Stimulated activated CD4-positive, alpha-beta T cell treated with anti-CD3 and anti-CD28 coated beads, TNF-alpha, amount 100 ng/mL, for 24 hours (primary cell): ENCODE data around the gene PTPRE.

Source experiments
- DNase-seq, 3 experiments: peaks; one replicate each; pipeline ENCODE4 v3.0.0-alpha.2; 2020; ENCODE audit warnings: low read depth in 3 of 3

PTPRE gene

DNA sequence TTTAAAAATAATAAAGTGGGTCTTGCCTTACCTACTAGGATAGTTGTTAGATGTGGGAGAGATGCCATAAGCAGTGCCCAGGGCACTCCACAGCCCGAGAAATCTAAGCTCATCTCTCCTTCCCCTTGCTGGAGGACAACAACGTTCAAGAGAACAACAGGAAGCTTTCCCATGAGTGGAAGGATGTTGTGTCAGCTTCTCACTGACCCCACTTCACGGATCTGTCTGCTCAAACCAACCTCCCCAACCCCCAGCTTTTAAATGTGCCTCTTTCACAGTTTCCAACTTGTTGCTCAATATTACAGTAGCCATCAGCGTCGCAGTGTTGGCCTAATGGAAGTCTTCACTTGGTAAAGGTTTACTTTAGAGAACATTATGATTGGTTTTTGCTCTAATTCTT, 72.1 kb downstream of the PTPRE start:
- no peak for DNase-seq

DNA sequence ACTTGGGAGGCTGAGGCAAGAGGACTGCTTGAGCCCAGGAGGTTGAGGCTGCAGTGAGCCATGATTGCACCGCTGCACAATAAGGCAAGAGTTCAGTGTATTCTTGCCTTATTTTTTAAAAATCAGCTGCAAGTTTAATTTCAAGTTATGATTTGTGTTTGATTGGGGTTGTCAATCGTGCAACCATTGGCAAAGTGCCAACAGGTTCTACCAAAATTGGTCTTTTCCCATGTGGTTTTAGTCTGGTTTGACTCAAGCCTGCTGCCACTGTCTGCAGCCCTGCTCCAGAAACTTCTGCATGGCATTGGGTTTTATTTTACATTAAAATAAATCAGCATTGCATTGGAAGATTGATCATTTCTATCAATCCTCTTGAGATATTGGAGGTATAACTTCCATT, 72.7 kb downstream of the PTPRE start:
- no peak for DNase-seq

- DNase-seq, result no peak
These were observed 74.0 kb downstream of the PTPRE start for GRCh38 chr10:127980898-127981297.

GRCh38 chr10:127982601-127983000, 75.7 kb downstream of the PTPRE start:
- DNase-seq, result no peak

DNA sequence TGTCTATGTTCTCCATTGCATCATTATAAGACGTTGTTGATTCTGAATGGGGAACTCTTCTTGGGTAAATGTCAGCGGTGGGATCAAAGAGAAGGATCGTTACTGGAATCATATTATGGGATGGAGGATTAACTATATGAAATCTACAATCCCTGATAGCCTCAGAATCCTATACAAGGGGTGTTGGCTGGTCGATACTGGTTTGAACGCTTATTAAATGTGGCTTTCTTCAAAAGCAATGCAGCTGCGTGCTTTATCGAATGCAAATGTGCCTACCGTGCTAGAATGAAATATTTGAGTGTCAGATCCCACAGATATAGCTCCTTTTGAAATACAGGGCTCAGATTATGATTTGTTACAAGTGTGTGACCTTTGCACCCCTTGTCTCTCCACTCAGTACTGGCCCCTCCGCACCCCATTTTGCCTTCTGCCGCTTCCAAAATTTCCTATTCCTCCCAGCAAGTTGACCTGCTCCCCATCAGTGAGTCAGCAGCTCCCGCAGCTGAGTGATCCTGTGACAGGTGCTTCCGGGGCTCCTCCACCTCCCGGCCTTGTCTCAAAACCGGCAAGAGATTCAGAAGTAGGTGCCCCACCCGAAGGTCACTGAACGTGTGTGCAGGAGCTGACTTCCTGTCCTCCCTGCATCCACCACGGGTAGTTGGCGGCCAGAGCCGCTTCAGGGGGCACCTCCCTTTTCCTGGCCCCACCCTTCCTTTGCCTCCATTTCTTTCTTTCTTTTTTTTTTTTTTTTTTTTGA, 76.6 kb downstream of the PTPRE start:
- DNase-seq, result no peak

DNA sequence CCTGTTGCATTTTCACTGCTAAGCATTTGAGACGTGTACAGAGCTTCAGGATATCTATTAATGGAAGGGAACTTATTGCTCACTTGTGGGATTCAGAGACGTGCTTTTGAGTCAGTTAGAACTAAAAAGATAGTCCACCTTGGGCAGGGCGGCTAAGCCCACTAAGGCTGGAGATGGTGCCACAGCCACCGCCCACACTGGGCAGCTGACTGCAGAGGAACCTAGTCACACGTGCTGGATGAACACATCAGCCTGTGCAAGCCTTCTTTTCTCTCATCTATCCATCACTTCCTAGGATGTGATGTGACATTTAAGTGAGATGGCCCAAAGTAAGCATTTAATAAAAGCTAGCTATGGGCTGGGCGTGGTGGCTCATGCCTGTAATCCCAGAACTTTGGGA, 78.0 kb downstream of the PTPRE start:
- DNase-seq, result no peak

GRCh38 chr10:127986531-127987466, 79.9 kb downstream of the PTPRE start:
- no peak for DNase-seq

DNA sequence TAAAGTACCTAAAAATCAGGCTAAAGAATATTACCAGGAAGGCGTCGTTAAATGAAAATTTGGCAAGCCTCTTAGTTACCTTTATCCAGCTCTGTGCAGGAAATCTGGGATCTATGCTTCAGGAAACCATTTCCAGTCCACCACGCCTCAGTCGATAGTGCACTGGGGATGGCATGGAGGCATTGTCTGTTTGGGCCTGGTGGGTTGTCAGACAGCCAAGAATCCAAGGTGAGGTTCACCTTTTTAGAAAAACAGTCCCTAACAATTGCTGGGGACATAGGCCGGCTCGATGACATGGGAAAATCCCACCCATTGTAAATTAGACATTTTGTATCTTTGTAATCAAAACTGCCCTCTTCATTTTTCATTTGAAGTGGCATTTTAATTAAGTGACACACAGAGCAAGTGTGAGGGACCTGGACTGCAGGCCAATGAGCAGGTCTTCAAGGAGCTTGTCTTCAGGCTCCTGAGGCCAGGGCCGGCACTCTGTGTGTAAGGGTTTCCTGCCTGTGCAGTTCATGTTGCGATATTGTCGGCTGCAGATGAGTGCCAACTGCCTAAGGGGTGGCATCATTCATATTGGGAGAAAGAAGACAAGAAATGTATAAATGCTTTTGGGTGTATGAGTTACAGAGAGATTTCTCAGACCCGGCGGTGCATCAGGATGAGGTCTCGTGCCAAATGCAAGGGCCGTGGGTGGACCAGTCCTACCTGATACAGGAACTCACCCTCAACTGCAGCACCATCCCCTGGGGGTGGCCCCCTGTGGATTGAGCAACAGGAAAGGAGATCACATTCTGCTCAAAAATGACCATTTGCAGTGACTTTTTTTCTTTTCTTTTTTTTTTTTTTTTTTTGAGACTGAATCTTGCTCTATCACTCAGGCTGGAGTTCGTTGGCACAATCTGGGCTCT, 80.8 kb downstream of the PTPRE start:
- DNase-seq, result no peak

GRCh38 chr10:127989481-127990012, 82.6 kb downstream of the PTPRE start:
- no peak for DNase-seq

GRCh38 chr10:127990132-127990788, 83.4 kb downstream of the PTPRE start:
- DNase-seq, result peak in 1 of 3 experiments; percentile 18

DNA sequence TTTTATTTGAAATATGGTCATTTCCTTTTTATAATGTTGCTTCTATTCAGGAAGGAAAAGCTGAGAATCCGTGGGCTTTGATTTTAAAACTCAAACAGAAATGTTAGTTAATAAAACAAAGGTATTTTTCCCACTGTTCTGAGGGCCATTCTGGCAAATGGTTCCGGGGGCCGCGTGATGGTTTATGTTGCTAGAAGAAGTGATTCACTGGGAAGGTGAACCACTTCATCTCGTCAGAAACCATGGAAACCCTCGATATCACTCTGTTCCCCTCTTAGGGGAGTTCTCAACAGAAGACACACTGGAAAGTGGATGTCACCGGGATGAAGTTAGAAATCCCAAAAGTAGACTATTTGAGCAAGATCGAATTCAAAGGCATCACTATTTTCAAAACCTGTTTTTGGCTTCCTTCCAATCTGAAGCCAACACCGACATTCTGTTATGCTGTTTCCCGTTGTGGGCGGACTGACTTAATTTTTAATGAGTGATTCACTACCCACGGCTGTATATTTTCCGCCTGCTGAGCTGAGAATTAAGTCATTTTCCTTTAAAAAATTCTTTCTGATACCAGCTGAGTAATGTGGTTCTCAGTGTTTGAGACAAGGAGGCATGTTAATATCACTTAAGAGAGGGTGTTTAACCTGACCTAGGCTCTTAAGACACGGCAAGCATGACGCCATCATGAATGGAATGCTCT, 84.1 kb downstream of the PTPRE start:
- DNase-seq, result peak; percentile 51 to 68 (median 55)

DNA sequence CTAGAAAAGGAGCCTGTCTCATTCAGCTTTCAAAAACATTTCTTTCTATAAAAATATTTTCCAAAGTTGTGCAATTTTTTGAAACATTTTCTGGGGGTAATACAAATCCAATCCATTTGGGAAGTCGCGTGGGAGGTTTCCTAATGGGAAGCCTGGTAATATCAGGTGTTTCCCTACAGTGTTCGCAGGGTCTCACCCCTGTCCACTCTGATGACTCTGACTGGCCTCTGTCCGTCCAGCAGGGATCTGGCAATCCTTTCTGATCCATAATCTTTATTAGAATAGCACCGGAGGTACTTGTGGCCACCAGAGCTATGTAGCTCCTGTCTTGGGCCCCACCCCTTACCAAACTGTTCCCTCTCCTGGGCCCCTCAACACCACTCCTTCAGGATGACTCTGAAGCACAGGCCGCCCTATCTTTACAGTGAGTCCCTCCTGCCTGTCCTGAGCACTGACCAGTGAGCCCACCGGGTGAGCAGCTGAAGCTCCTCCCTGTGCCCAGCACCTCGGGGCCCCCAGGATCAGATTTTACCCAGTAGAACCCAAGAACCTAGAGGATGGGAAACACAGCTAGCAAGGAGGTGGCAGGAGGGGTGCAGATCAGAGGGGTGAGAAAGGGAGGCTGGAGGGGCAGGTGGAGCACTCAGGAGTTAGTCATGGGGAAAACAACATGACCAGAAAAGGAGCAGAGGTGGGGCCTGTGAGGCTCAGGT, 84.8 kb downstream of the PTPRE start:
- no peak for DNase-seq

DNA sequence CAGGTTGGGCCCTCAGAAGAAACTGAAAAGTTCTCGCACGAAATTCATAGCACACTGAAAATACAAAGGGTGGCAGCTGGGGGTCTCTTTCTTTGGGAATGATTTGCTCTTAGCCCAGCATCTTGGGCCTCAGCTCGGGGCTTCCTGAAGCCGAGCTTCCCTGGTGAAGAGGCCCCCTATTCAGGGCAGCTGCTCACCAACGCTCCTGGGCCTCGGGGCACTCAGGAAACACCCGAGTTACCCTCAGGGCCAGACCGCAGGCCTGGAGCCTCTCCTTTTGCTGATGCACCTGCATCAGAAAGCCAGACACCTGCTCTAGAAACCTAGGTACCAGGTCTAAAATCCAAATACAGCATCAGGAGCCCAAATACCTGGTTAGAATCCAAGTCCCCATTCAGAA, 85.5 kb downstream of the PTPRE start:
- no peak for DNase-seq

DNA sequence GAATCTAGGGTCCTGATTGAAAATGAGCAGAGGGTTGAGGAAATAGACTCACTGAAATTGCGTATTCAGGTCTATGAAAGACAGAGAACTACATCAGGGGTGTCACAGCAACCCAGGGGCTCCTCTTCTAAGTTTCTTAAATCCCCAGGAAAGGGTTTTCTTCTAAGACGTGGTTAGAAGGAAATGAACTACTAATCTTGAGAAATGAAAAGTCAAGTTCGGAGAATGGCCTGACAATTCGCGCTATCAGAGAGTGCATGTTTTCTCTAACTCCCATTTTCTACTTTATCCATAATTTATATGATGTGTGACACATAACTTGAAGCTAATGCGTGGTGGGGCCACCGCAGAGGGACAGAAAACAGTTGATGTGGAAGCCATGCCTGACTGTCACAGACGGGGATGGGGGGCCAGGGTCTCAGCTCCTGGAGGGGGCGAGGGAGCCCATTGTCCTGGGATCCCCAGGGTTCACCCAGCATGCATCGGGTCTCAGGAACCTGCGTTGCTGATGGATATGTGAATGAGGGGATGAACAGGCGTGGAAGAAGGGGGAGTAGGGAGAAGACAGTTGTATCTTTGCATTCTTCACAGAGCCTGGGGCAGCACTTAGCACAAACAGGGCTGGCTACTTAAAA, 86.3 kb downstream of the PTPRE start:
- no peak for DNase-seq

DNA sequence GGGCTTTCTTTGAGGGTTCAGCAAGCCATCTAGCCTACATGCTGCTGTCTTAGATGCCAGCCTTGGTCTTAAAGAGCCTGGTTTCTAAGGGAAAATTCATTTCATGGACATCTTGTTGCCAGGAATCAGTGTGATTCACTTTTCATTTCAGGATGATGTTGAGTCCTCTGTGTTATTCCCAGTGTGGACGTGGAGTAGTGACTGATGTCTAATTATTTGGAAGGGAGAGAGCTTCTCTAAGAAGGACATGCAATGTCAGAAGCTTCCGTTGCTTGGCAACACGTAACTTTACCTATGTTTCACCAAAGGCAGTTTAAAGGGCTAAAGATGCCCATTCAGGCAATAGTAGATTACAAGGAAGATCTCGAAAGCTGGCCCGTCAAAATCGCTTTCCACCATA, 89.0 kb downstream of the PTPRE start:
- no peak for DNase-seq

DNA sequence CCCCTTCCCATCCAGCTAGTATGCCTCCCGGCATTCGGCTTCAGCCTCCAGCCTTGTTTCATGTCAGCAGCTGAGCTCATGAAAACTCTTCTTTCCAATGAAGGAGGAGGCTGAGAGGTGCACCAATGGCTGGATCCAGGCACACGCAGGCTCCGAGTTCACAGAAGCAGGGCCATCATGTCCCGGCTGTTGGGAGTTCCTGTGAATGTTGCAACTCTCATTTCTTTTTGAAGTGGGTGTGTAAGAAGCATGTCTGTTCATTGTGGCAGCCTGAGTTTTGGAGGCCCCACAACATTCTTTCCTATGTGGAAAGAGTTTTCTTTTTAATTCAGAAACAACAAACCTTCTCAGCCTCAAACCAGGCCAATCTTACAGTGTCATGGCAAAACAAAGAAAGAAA, 89.7 kb downstream of the PTPRE start:
- DNase-seq, result no peak

DNA sequence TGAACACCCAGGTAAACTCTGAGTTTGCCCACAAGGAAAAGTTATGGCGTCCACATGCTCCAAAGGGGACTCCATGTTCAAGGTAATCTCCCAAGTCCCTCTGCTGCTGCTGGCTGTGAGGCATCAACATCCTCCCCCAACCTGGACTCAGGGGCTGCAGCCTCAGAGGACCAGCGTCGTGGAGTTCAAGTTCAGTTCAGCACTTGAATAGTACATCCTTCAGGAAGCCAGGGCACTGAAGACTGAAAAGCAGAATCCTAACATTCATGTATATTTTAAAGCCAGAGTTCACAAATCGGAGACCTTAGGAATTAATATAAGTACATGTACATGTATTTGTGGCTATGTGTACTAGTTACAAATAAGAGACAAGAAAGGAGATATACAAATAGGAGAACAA, 90.4 kb downstream of the PTPRE start:
- no peak for DNase-seq

- no peak for DNase-seq
These were observed 91.0 kb downstream of the PTPRE start for GRCh38 chr10:127997937-127998336.

DNA sequence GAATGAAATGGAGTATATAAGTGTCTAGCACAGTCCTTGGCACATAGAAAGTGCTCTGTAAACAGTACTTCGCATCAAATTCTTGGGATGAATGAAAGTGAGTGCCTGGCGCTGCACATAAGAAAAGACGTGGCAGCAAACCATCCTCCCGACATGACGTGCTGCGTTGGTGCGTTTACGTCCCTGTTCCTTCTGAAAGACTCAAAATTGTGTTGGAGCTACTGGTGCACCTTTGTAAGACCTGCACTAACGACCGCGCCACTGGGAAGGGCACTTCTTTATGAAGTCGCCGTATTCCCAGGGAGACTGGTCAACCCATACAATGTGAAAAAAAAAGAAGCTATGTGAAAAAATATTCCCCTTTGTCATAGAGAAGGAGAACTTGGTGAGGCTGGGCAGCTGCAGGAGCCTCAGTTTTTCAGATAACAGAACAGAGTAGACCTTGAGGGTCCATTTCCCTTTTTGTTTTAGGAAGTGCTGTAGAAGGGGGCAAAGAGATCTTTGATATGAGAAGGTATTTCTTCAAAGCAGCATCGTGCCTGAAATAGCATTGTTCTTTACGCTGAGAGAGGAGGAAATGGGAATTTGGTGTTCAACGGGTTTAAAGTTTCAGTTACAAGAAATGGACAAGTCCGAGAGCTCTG, 91.7 kb downstream of the PTPRE start:
- no peak for DNase-seq
